ENCODE results near the gene KBTBD6.

The KBTBD6 gene

GRCh38 chr13:41162151-41162550, 29.5 kb upstream of the KBTBD6 start:
- intact Hi-C loops (cut with DNase I; ENCODE audit: low total_unique reads): no loop called here
- TF ChIP-seq, protein P1, sequence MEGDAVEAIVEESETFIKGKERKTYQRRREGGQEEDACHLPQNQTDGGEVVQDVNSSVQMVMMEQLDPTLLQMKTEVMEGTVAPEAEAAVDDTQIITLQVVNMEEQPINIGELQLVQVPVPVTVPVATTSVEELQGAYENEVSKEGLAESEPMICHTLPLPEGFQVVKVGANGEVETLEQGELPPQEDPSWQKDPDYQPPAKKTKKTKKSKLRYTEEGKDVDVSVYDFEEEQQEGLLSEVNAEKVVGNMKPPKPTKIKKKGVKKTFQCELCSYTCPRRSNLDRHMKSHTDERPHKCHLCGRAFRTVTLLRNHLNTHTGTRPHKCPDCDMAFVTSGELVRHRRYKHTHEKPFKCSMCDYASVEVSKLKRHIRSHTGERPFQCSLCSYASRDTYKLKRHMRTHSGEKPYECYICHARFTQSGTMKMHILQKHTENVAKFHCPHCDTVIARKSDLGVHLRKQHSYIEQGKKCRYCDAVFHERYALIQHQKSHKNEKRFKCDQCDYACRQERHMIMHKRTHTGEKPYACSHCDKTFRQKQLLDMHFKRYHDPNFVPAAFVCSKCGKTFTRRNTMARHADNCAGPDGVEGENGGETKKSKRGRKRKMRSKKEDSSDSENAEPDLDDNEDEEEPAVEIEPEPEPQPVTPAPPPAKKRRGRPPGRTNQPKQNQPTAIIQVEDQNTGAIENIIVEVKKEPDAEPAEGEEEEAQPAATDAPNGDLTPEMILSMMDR (IDR thresholded peaks at IDR 0.05): no peak
- no peak overlapping the region for H3K4me3 ChIP-seq
- H3K36me3 ChIP-seq: no peaks in the 10 kb centered on the region
- H3K27ac ChIP-seq: no peak overlapping the region
- no peaks in the 10 kb centered on the region for H3K27me3 ChIP-seq
- H3K9me3 ChIP-seq: no peaks in the 10 kb centered on the region
- DNase-seq: no peak
- no peaks in the 10 kb centered on the region for H3K4me1 ChIP-seq

DNA sequence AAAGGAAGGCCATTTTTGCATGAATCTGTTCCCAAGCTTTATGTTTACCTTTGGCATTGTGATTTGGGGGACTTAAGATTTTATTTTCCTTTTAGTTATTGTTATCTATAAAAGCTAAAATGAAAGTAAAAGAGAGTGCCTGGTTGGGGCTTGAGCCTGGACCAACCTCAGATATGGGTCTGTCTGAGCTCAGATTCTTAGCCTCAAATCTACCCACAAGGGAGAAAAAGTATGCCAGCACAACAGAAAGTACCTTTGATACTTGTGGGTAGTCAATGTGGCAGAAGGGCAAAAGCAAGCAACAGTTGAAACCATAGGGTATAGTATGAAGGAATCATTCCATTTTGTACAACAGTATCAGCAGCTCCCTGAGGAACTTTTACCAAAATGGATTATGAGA, 26.6 kb upstream of the KBTBD6 start:
- Histone ChIP-seq H3K27ac (no peak overlapping the region), H3K4me1 (no peaks in the 10 kb centered on the region), H3K27me3 (no peaks in the 10 kb centered on the region), H3K36me3 (no peaks in the 10 kb centered on the region), H3K9me3 (no peaks in the 10 kb centered on the region), H3K4me3 (no peak overlapping the region)
- TF ChIP-seq, protein P1 (IDR thresholded peaks at IDR 0.05): no peak
- no peak for DNase-seq
- intact Hi-C loops (cut with DNase I; ENCODE audit: low total_unique reads): no loop called here

DNA sequence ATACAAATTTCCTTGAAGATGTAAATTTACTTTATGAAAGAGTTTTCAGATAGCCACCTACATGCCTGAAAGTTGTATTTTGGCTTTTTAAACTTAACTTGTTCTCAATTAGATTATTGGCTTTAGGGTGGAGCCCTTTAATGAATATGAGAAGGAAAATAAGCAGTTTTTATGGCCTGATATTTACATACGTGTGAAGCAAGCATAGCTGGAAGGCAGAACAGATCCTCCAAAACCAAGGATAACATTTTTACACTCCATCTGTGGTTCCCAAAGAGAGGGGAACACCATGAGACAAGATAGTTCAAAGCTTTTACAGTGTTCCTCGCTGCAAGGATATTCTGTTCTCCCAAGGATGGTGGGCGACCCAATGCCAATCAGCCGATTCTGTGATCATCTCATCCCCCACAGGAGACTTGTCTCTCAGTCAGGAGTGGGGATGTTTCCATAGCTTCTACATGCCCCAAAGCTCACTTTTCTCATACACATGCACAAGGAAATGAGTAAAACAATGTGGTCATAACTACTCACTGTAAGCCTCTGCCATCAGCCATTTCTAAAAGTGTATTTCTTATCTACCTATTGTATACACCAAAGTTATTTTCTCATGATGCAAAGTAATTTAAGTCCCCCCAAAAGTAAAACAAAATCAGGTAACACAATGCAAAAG, 24.6 kb upstream of the KBTBD6 start:
- Histone ChIP-seq H3K4me1 (no peaks in the 10 kb centered on the region), H3K27me3 (no peaks in the 10 kb centered on the region), H3K4me3 (no peak overlapping the region), H3K27ac (no peak overlapping the region), H3K9me3 (peaks cover 0 to 4% (median 0%) of the 10 kb centered on the region in 3 donors), H3K36me3 (no peaks in the 10 kb centered on the region)
- intact Hi-C loops (cut with DNase I; ENCODE audit: low total_unique reads): no loop called here
- no peak for DNase-seq
- TF ChIP-seq, protein P1 (IDR thresholded peaks at IDR 0.05): no peak

DNA sequence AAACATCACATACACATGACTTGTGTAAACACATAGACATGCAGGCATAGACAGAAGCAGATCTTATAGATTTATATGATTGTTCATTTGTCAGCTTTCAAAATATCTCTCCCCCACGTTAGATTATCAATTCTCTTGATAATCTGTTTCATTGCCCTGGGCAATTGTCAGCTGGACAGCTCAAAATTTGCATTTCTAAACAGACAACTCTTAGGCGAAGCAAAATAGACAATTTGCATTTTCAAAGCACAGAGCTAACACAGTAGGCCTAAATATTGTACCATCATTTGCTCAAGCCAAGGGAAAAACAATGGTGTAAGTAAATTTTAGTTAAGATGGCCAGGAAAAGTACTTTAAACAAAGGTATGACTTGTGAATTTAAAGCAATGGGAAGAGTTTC, 24.0 kb upstream of the KBTBD6 start:
- no peak overlapping the region for H3K27ac ChIP-seq
- no peaks in the 10 kb centered on the region for H3K27me3 ChIP-seq
- no peak for DNase-seq
- TF ChIP-seq, protein P1 (IDR thresholded peaks at IDR 0.05): no peak
- intact Hi-C loops (cut with DNase I; ENCODE audit: low total_unique reads): no loop called here
- no peak overlapping the region for H3K4me3 ChIP-seq
- no peaks in the 10 kb centered on the region for H3K4me1 ChIP-seq
- peaks cover 0 to 5% (median 0%) of the 10 kb centered on the region in 3 donors for H3K36me3 ChIP-seq
- peaks cover 0 to 10% (median 0%) of the 10 kb centered on the region in 3 donors for H3K9me3 ChIP-seq

DNA sequence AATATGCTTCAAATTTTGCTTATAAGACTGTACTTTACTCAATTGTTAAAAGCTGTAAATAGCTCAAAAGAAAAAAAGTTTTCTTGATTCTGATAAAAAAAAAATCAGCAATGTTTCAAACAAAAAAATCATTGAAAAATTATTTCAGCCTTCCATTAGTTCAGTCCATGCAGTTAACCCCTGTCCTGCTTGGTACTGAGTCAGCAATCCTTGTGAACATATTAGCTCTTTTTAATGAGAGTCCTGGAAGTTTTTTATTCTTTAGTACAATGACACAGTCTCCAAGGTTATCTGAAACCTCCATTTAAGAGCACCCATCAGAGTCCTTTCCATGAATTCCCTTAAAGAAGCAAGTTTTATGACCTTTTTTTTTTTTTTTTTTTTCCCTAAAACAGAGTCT, 21.4 kb upstream of the KBTBD6 start:
- no peak overlapping the region for H3K4me3 ChIP-seq
- no peak overlapping the region for H3K27ac ChIP-seq
- intact Hi-C loops (cut with DNase I; ENCODE audit: low total_unique reads): no loop called here
- TF ChIP-seq, protein P1 (IDR thresholded peaks at IDR 0.05): no peak
- H3K36me3 ChIP-seq: peaks cover 0 to 13% (median 0%) of the 10 kb centered on the region in 3 donors
- H3K27me3 ChIP-seq: no peaks in the 10 kb centered on the region
- H3K4me1 ChIP-seq: no peaks in the 10 kb centered on the region
- no peak for DNase-seq
- peaks cover 0 to 24% (median 2%) of the 10 kb centered on the region in 3 donors for H3K9me3 ChIP-seq

Measured in tibial artery (tissue), 4 donors.